CD4-positive, alpha-beta T cell treated with Interleukin-6 for 4 hours (primary cell): Measurements from ENCODE around the gene SLAIN1.

Source experiments
- DNase-seq: peaks from one replicate; pipeline ENCODE4 v3.0.0-alpha.2; 2020; ENCODE audit warnings: mixed read lengths

The SLAIN1 gene

GRCh38 chr13:77715233-77715891 lies 17.9 kb downstream of the SLAIN1 start:
- DNase-seq, result no peak

- no peak for DNase-seq
Observed at GRCh38 chr13:77716692-77717091, 19.2 kb downstream of the SLAIN1 start.

GRCh38 chr13:77717508-77717907 lies 20.0 kb downstream of the SLAIN1 start:
- no peak for DNase-seq

DNA sequence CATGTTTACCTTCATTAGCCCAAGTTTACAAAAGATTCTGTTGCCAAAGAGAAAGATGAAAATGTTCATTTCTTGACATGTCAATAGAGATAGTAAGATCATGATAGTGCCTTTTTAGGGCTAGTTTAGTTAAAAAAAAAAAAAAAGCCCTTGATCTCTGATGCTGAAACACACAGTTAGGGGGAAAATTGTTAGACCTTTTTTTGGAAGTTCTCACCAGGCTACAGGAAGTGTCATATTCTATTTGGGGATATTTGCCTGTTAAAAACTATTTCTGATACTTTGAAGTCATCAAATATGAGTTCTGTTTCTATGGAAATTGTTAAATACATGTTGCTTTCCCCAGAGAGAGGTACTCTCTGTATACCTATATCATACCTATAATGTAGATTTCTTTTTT lies 21.6 kb downstream of the SLAIN1 start:
- DNase-seq, result no peak

GRCh38 chr13:77720988-77721387 lies 23.5 kb downstream of the SLAIN1 start:
- DNase-seq, result no peak

DNA sequence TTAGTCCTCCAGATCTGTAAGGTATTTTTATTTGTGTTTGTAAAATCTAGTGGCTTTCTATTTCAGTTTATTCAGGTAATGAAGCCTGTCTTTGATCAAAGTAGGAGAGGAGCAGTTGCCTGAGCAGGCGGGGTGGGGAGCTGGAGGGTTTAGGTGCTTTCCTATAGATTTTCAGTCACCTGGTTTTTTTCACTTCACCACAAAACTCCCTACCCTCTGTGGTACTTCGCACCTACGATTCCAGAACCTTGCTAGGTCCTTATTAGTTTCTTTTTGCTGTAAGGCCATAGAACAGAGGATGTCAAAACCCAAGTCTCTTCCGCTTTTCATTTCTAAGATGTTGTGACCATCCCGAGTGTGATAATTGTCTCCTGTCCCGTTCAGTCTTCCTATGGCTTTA lies 26.6 kb downstream of the SLAIN1 start:
- DNase-seq, result no peak

DNA sequence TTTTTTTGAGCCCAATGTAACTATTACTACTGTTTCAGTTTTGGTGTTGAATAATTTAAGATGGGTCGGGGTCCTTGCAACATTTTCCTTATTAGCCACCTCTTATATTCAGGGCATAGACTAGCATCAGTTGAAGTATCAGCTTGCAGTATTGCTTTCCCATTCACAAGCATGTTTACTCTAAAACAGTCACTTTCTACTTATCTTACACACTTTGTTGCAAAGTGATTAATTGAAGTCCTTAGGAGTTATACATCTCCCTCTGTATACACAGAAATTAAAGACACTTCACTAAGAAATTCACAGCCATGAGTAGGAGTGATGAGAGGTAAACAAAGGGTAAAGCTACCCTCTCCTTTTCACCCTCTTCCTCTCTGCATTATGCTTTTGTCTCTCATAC lies 27.6 kb downstream of the SLAIN1 start:
- no peak for DNase-seq

DNA sequence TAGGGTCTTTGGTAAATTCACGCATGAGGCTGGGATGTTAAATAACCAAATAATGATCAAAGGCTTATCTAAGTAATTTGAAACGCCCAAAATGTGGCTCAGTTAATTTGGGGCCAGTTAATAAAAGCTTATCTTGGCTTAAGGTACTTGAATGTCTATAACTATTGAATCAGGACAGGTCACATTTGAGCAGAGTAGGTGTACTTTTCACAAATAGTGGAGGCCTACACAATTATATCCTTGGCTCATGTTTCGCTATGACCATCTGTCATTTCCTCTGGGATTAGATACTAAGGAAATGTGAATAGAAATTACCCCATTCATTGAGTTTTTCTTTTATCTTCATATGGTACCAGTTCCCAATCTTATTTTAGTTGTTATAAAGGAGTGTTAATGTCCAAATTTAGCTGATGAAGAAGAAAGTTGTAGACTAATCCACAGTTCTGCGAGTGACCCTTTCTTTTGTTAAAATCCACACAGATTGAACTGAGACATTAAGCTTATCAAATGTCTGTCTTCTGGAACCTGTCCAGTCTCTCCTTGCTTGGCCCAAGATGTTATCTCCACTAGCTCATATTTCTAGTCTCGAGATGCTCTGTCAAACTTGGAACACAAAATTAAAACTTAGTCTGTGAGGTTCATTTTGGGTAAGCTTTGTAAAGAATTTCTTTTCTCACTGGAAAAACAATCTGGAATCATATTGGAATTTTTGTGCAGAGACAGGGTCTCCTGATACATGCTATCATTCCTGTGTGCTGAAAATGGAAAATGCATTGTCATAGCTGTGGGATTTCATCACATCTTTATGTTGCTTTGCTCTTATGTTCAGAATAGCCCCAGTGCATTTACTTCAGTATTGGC lies 31.0 kb downstream of the SLAIN1 start:
- no peak for DNase-seq

DNA sequence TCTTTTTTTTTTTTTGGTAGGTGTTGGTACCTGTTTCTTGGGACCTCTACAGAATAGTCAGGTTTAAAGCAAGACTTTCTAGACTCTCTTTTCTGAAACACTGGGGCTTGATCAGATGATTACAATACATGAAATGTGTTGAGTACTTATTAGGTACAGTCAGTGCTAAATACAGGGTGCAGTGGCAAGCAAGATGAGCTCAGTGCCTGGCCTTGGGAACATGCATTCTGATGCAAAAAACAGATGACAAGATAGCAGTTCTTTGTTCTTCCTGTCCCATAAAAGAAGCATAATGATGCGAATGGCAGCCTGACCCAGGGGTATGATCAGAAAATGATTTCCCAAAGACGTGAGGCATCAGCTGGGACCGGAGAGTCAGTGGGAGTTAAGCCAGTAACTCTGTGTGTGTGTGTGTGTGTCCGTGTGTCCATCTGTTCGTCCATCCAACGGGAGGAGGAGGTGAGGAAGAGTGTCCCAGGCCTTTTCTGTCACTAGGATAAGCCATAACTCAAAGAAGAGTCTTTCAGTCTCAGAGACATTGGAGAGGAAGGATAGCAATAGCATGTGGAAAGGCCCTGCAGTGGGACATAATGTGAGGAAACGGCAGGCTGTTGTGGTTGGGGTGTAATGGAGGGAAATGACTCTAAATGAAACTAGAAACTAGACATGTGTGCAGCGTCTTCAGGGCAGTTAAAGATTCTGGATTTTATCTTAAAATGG lies 32.2 kb downstream of the SLAIN1 start:
- peak; percentile 8 for DNase-seq

DNA sequence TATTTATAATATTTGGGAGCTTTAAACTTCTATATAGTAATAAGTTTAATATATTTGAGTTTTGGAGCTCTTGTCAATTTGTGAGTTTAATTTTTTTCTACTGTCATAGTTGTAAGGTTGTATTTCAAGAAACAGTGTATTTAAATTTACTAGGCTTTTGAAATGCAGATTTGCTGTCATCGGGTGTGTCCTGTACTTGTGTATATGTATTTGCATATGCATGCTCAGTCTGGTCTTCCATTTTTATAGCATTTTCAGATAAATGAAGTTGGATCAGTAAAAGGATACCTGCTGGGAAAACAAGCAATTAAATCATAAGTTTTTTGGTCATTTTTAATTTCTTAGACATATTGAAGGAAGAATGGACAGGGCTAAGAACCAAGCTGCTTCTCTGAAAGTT lies 33.1 kb downstream of the SLAIN1 start:
- DNase-seq, result no peak

GRCh38 chr13:77732287-77732686 lies 34.8 kb downstream of the SLAIN1 start:
- no peak for DNase-seq

- no peak for DNase-seq
Observed at GRCh38 chr13:77733674-77734073, 36.2 kb downstream of the SLAIN1 start.

GRCh38 chr13:77737583-77738200 lies 40.2 kb downstream of the SLAIN1 start:
- no peak for DNase-seq

- DNase-seq, result no peak
Observed at GRCh38 chr13:77740097-77740735, 42.7 kb downstream of the SLAIN1 start.

- no peak for DNase-seq
Observed at GRCh38 chr13:77740931-77741596, 43.6 kb downstream of the SLAIN1 start.

GRCh38 chr13:77741597-77741972 lies 44.1 kb downstream of the SLAIN1 start:
- no peak for DNase-seq

GRCh38 chr13:77742801-77743200 lies 45.3 kb downstream of the SLAIN1 start:
- no peak for DNase-seq

GRCh38 chr13:77745784-77746183 lies 48.3 kb downstream of the SLAIN1 start:
- DNase-seq, result no peak

DNA sequence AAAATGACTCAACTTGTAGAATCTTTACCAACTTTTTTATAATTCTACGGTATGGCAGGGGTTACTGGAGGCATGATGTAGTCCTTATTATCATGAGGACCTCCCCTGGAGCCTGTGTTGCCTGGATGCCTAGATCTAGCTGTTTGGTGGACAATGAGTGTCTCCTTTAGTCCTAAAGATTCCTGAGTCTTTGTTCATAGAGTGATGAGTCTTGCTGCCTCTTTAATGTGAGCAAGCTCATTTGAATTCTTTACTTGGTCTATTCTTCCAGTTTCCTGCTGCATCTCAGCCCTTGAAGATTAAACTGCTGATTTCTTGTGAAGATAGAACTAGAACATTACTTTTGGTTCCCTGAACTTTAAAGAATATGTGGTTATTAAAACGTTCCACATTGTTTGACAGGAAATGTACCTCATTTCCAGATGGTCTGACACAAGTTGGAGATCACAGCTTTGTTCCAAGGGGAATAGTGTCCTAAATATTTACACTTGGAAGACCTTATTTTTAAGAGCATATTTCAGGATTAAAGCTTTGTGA lies 51.9 kb downstream of the SLAIN1 start:
- DNase-seq, result no peak

- DNase-seq, result peak; percentile 53
Observed at GRCh38 chr13:77751513-77752456, 54.3 kb downstream of the SLAIN1 start.
